ENCODE results near the gene SAMD14. TPM values are rescaled to one million over a fixed set of nuclear protein-coding genes. Genes with fewer than 3 reads are reported as not detected.

Gene SAMD14
- total RNA-seq, 4 donors from 2014 or later = 0.39 TPM; not detected in 3

DNA sequence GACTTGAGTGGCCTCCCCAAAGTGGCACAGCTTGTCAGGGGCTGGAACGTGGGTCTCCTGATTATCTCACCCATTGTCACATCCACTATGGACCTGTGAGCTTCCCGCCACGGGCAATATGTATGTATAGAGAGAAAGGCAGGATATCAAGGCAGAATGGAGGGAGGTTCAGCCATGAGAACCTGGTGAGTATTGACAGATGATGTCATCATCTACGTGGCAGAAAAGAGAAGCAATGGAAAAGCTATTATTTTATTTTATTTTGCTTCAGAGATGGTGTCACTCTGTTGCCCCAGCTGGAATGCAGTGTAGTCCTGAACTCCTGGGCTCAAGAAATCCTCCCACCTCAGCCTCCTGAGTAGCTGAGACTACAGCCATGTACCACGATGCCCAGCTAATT is 48.2 kb downstream of the SAMD14 start:
- intact Hi-C loops (cut with DNase I; ENCODE audit: low total_unique reads) = no loop called here

GRCh38 chr17:50080827-50081226 is 49.1 kb downstream of the SAMD14 start:
- WGBS, 2 donors = 77 to 78% methylated on average over 7 of the region's 7 CpGs
- no peak for DNase-seq (ENCODE audit: low spot score in 2 of 2)

More for the DNA sequence above, 48.2 kb downstream of the SAMD14 start:
- WGBS, 2 donors = 81 to 85% methylated on average over 5 of the region's 5 CpGs
- no peak for DNase-seq (ENCODE audit: low spot score in 2 of 2)
- no peak for TF ChIP-seq POLR2A (IDR thresholded peaks at IDR 0.05)
- TF ChIP-seq CTCF (IDR thresholded peaks at IDR 0.05) = no peak
- H3K4me3 ChIP-seq (ENCODE audit: low read depth, poor library complexity, severe bottlenecking) = no peak overlapping the region

DNA sequence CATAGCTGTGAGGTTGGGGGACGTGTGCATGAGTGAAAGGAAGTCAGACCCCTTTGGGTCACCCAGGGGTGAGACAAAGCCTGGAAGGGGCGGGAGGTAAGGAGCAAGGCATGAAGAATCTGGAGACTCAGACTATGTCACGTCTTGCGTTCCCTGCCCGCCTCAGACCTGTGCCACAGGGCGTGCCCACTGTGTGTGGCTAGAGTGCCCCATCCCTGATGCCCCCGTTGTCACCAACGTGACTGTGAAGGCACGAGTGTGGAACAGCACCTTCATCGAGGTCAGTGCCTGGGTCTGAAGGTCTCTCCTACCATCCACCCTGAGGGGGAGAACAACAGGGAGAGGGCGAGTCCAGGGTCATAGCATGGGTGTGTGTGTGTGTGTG is 49.9 kb downstream of the SAMD14 start:
- TF ChIP-seq POLR2A (IDR thresholded peaks at IDR 0.05) (no peak), CTCF (IDR thresholded peaks at IDR 0.05) (no peak)
- intact Hi-C loops (cut with DNase I; ENCODE audit: low total_unique reads) = no loop called here
- DNase-seq (ENCODE audit: low spot score in 2 of 2) = no peak
- H3K4me3 ChIP-seq (ENCODE audit: low read depth, poor library complexity, severe bottlenecking) = no peak overlapping the region
- WGBS, 2 donors = 69 to 72% methylated on average over 11 of the region's 11 CpGs

More at GRCh38 chr17:50080827-50081226, 49.1 kb downstream of the SAMD14 start:
- TF ChIP-seq CTCF (IDR thresholded peaks at IDR 0.05) (no peak), POLR2A (IDR thresholded peaks at IDR 0.05) (no peak)
- H3K4me3 ChIP-seq (ENCODE audit: low read depth, poor library complexity, severe bottlenecking) = no peak overlapping the region
- intact Hi-C loops (cut with DNase I; ENCODE audit: low total_unique reads) = no loop called here

DNA sequence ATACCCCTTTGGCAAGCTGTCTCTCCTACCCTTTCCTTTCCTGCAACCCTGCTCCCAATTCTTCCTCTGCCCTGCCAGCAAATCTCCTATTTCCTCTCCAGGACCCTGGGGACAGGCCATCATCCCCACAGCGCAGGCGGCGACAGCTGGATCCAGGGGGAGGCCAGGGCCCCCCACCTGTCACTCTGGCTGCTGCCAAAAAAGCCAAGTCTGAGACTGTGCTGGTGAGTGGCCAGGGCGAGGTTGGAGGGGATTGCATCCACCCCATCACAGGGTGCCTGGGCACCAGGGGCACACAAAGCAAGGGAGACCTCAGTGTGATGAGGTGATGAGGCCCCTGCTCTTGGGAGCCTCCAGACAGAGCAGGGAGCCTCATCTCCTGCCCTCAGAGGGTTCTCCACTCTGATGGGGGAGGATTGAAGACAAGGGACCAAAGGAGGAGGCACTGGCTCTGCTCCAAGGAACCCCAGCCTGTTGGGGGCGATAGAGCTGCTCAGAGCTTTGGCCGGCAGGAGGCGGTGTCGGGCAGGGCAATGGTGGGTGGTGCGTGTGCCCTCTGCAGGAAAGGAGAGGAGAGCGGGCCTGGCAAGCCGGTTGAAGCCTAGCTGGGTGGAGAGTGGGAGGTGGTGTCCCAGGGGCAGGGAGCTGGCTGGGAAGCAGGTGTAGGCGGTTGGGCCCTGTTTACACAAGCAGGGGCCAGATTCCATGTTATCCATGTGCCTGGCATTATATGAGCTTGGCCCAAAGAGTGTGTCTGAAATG is 50.4 kb downstream of the SAMD14 start:
- intact Hi-C loops (cut with DNase I; ENCODE audit: low total_unique reads) = no loop called here
- DNase-seq (ENCODE audit: low spot score in 2 of 2) = peak; percentile 38 to 88
- no peak overlapping the region for H3K4me3 ChIP-seq (ENCODE audit: low read depth, poor library complexity, severe bottlenecking)
- WGBS, 2 donors = 60 to 72% methylated on average over 12 of the region's 12 CpGs
- no peak for TF ChIP-seq POLR2A (IDR thresholded peaks at IDR 0.05)
- TF ChIP-seq CTCF (IDR thresholded peaks at IDR 0.05) = peak in 1 of 3 donors; percentile 67

DNA sequence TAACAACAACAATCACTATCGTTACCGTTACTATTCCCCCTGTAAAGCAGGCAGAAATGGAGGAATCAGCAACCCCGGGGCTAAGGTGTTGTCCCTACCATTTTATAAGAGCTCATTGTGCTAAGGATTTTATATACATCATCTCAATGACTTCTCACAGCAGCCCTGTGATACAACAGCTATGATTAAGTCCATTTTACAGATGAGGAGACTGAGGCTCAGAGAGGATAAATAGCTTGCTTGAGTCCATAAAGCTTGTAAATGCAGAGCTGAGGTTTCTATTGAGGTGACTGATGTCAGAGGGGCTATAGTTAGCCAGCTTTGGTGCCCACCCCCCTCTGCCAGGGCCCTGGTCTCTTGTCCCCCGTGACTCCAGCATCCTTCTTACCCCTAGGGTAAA is 51.5 kb downstream of the SAMD14 start:
- WGBS, 2 donors = 86 to 90% methylated on average over 4 of the region's 4 CpGs
- no peak overlapping the region for H3K4me3 ChIP-seq (ENCODE audit: low read depth, poor library complexity, severe bottlenecking)
- DNase-seq (ENCODE audit: low spot score in 2 of 2) = no peak
- intact Hi-C loops (cut with DNase I; ENCODE audit: low total_unique reads) = no loop called here
- TF ChIP-seq CTCF (IDR thresholded peaks at IDR 0.05) (no peak), POLR2A (IDR thresholded peaks at IDR 0.05) (no peak)

Data from lower leg skin (tissue), 4 donors.